CD14-positive monocyte (primary cell): ENCODE data around the gene PSMD12. TPM values are rescaled to one million over a fixed set of nuclear protein-coding genes. Genes with fewer than 3 reads are reported as not detected.

Experiments used
- DNase-seq, 3 donors: peaks; one replicate each; pipeline ENCODE4 v3.0.0-alpha.2; 2011 to 2022
- H2AFZ ChIP-seq: 2 replicates; pipeline ENCODE4 v1.6.0; 2012; ENCODE audit warnings: mild to moderate bottlenecking, low read depth, low read length, inconsistent platforms; ENCODE audit not compliant: insufficient read depth, poor library complexity, severe bottlenecking
- H3K27ac ChIP-seq, 2 donors: 1 replicate in 1 of 2; 2 replicates in 1 of 2; pipeline ENCODE4 v1.5.1; 2012 to 2013; ENCODE audit warnings: low read length in 2 of 2, control low read depth in 1 of 2, inconsistent platforms in 1 of 2, low read depth in 1 of 2, mild to moderate bottlenecking in 1 of 2
- H3K27me3 ChIP-seq, 2 donors: one replicate each; pipeline versions ENCODE4 v1.6.0 to v1.6.1; 2011 to 2013; ENCODE audit warnings: low read length in 2 of 2; ENCODE audit not compliant: control insufficient read depth in 2 of 2, insufficient read depth in 2 of 2
- H3K36me3 ChIP-seq, 2 donors: replicated peaks in 1 of 2; 1 replicate in 1 of 2; 2 replicates in 1 of 2; pipeline versions ENCODE4 v1.5.1 to v1.6.1; 2012 to 2013; ENCODE audit warnings: low read length in 2 of 2, control low read depth in 1 of 2, inconsistent platforms in 1 of 2, mild to moderate bottlenecking in 1 of 2; ENCODE audit not compliant: insufficient read depth in 2 of 2, control insufficient read depth in 1 of 2
- H3K4me1 ChIP-seq, 2 donors: 1 replicate in 1 of 2; 2 replicates in 1 of 2; pipeline versions ENCODE4 v1.5.1 to v1.6.1; 2012 to 2013; ENCODE audit warnings: low read length in 2 of 2, control low read depth in 1 of 2, inconsistent platforms in 1 of 2, mild to moderate bottlenecking in 1 of 2, moderate library complexity in 1 of 2; ENCODE audit not compliant: insufficient read depth in 2 of 2, control insufficient read depth in 1 of 2
- H3K4me2 ChIP-seq: replicated peaks from 2 replicates; pipeline ENCODE3; 2012; ENCODE audit warnings: low read length, moderate library complexity, mild to moderate bottlenecking; ENCODE audit not compliant: poor library complexity, severe bottlenecking; ENCODE audit errors: extremely low read depth
- H3K4me3 ChIP-seq, 3 experiments: fragments of 200-600 bp in 1 of 3; sonication (generic) in 1 of 3; replicated peaks in 1 of 3; 1 replicate in 2 of 3; 2 replicates in 1 of 3; pipeline ENCODE4 v1.5.1; 2011 to 2013; ENCODE audit warnings: low read length in 3 of 3, mild to moderate bottlenecking in 3 of 3, control low read depth in 2 of 3, low read depth in 2 of 3, inconsistent platforms in 1 of 3, moderate library complexity in 1 of 3
- H3K79me2 ChIP-seq: 2 replicates; pipeline ENCODE4 v1.6.0; 2012; ENCODE audit warnings: mild to moderate bottlenecking, control low read depth, inconsistent platforms, low read length, moderate library complexity; ENCODE audit not compliant: insufficient read depth
- H3K9ac ChIP-seq: 2 replicates; pipeline ENCODE4 v1.6.0; 2017; ENCODE audit warnings: low read length, mild to moderate bottlenecking; ENCODE audit not compliant: insufficient read depth, poor library complexity, severe bottlenecking
- H3K9me3 ChIP-seq, 2 donors: replicated peaks in 1 of 2; 1 replicate in 1 of 2; 2 replicates in 1 of 2; pipeline versions ENCODE4 v1.5.1 to v1.6.1; 2012 to 2013; ENCODE audit warnings: low read length in 2 of 2, control low read depth in 1 of 2; ENCODE audit not compliant: control insufficient read depth in 1 of 2, insufficient read depth in 1 of 2
- H4K20me1 ChIP-seq: 2 replicates; pipeline ENCODE4 v1.6.0; 2012; ENCODE audit warnings: mild to moderate bottlenecking, low read length, control low read depth, moderate library complexity; ENCODE audit not compliant: insufficient read depth
- H3K27ac Mint-ChIP-seq, 7 donors: one replicate each; pipeline ENCODE4 v1.8.0; 2020; ENCODE audit warnings: mild to moderate bottlenecking in 7 of 7, mixed read lengths in 7 of 7, moderate library complexity in 6 of 7, inconsistent platforms in 2 of 7
- H3K27me3 Mint-ChIP-seq, 3 donors: one replicate each; pipeline ENCODE4 v1.8.0; 2021 to 2022; ENCODE audit warnings: low read depth in 3 of 3, mild to moderate bottlenecking in 3 of 3, mixed read lengths in 3 of 3, moderate library complexity in 3 of 3, inconsistent platforms in 1 of 3
- H3K36me3 Mint-ChIP-seq, 2 donors: one replicate each; pipeline ENCODE4 v1.8.0; 2020; ENCODE audit warnings: mixed read lengths in 2 of 2, inconsistent platforms in 1 of 2, mild to moderate bottlenecking in 1 of 2
- H3K4me1 Mint-ChIP-seq: one replicate; pipeline ENCODE4 v1.8.0; 2020; ENCODE audit warnings: mild to moderate bottlenecking, mixed read lengths
- H3K4me3 Mint-ChIP-seq, 2 donors: one replicate each; pipeline ENCODE4 v1.8.0; 2020; ENCODE audit warnings: mild to moderate bottlenecking in 2 of 2, mixed read lengths in 2 of 2, moderate library complexity in 1 of 2
- H3K9me3 Mint-ChIP-seq, 7 donors: one replicate each; pipeline ENCODE4 v1.8.0; 2020 to 2022; ENCODE audit warnings: mixed read lengths in 7 of 7, mild to moderate bottlenecking in 6 of 7, moderate library complexity in 6 of 7, inconsistent platforms in 2 of 7
- CTCF ChIP-seq: fragments of 200-600 bp; IDR thresholded peaks from one replicate; pipeline ENCODE4 v1.8.0; 2022; ENCODE audit warnings: antibody characterized with exemption, mild to moderate bottlenecking
- WGBS: methylation state at CpG from one replicate; pipeline ENCODE4 v1.1.5; 2013; ENCODE audit warnings: missing lambda C conversion rate; ENCODE audit not compliant: insufficient coverage; 5-methylcytosine and 5-hydroxymethylcytosine counted together
- intact Hi-C, 2 donors: fragments of 100-400 bp; cut with micrococcal nuclease; formaldehyde crosslinking; loops; one replicate each; pipeline versions ENCODE4 v1.15.0 to v1.15.1; 2023
- polyA plus RNA-seq, 3 donors: library from polyadenylated mRNA; depleted of rRNA in 1 of 3; unstranded in 2 of 3; stranded (reverse) in 1 of 3; fragments of 300-500 nt in 2 of 3; fragments of >200 nt in 1 of 3; fragmentation: Illumina TruSeq in 2 of 3; gene quantifications; 1 replicate in 2 of 3; 2 replicates in 1 of 3; pipeline ENCODE4 v1.2.3, GENCODE V29; 2012 to 2021

Gene PSMD12
- polyA plus RNA-seq, 3 donors: 16.2 to 30.7 (median 17.8) TPM

GRCh38 chr17:67372751-67373150 lies 6.4 kb upstream of the PSMD12 start:
- peaks cover 0 to 13% (median 0%) of the 10 kb centered on the region in 3 donors for H3K27me3 Mint-ChIP-seq
- H4K20me1 ChIP-seq: no peaks in the 10 kb centered on the region
- H2AFZ ChIP-seq: no peak overlapping the region
- no peaks in the 10 kb centered on the region for H3K9me3 ChIP-seq
- no peak overlapping the region for H3K27ac Mint-ChIP-seq
- peaks cover 2% of the 10 kb centered on the region for H3K79me2 ChIP-seq
- DNase-seq: no peak
- no peak overlapping the region for H3K27ac ChIP-seq
- no peak overlapping the region for H3K4me2 ChIP-seq
- H3K36me3 Mint-ChIP-seq: no peaks in the 10 kb centered on the region
- TF ChIP-seq CTCF: no peak
- H3K9me3 Mint-ChIP-seq: no peaks in the 10 kb centered on the region
- no CpG with 5 or more reads among the region's 1 CpG for WGBS
- no peaks in the 10 kb centered on the region for H3K36me3 ChIP-seq
- no peak overlapping the region for H3K4me3 ChIP-seq
- no peak overlapping the region for H3K4me3 Mint-ChIP-seq
- H3K4me1 ChIP-seq: peaks cover 18 to 21% of the 10 kb centered on the region in 2 donors
- H3K9ac ChIP-seq: no peak overlapping the region
- intact Hi-C loops: loop anchor here in 1 of 2 donors (5.0 to 10.0 kb wide), 2 partner anchors 102 to 315 kb away; no protein-coding TSS in a partner anchor
- peaks cover 29% of the 10 kb centered on the region for H3K4me1 Mint-ChIP-seq
- H3K27me3 ChIP-seq: no peaks in the 10 kb centered on the region

- Histone ChIP-seq H4K20me1 (peaks cover 9% of the 10 kb centered on the region), H3K27ac (no peak overlapping the region), H3K9me3 (no peaks in the 10 kb centered on the region), H3K27me3 (no peaks in the 10 kb centered on the region), H3K4me1 (peaks cover 18 to 22% of the 10 kb centered on the region in 2 donors), H2AFZ (no peak overlapping the region), H3K4me3 (no peak overlapping the region), H3K9ac (no peak overlapping the region), H3K36me3 (peaks cover 0 to 1% of the 10 kb centered on the region in 2 donors), H3K79me2 (peaks cover 21% of the 10 kb centered on the region), H3K4me2 (no peak overlapping the region)
- no peaks in the 10 kb centered on the region for H3K9me3 Mint-ChIP-seq
- no peak for TF ChIP-seq CTCF
- H3K27ac Mint-ChIP-seq: peak overlapping the region in 5 of 7 donors; percentile 38 to 84 (median 43)
- H3K36me3 Mint-ChIP-seq: peaks cover 1 to 2% of the 10 kb centered on the region in 2 donors
- intact Hi-C loops: loop anchor here (5.0 to 10.0 kb wide), 3 partner anchors 105 to 318 kb away; partner anchors contain the start of gene HELZ (in 1 of the 2)
- peaks cover 0 to 3% (median 1%) of the 10 kb centered on the region in 3 donors for H3K27me3 Mint-ChIP-seq
- DNase-seq: no peak
- H3K4me1 Mint-ChIP-seq: peaks cover 29% of the 10 kb centered on the region
- H3K4me3 Mint-ChIP-seq: no peak overlapping the region
Measured at GRCh38 chr17:67369676-67370075, 3.3 kb upstream of the PSMD12 start.
